Dermis blood vessel endothelial cell (primary cell): ENCODE measurements around the gene OTOP2. TPM values are rescaled to one million over a fixed set of nuclear protein-coding genes. Genes with fewer than 3 reads are reported as not detected.
"Not testable (repeated sequence)": the region's sequence is repeated elsewhere in the genome, so short reads cannot be mapped to it uniquely, and the experiment has no call there.

Experiments used
- DNase-seq: peaks from one replicate; pipeline ENCODE4 v3.0.0; 2010
- total RNA-seq: library from RNA; depleted of rRNA; stranded (reverse); fragments of >200 nt; gene quantifications from 2 replicates; pipeline ENCODE4 v1.2.3, GENCODE V29; 2014

Gene OTOP2
- total RNA-seq, 1 donor from 2014 or later: not detected

DNA sequence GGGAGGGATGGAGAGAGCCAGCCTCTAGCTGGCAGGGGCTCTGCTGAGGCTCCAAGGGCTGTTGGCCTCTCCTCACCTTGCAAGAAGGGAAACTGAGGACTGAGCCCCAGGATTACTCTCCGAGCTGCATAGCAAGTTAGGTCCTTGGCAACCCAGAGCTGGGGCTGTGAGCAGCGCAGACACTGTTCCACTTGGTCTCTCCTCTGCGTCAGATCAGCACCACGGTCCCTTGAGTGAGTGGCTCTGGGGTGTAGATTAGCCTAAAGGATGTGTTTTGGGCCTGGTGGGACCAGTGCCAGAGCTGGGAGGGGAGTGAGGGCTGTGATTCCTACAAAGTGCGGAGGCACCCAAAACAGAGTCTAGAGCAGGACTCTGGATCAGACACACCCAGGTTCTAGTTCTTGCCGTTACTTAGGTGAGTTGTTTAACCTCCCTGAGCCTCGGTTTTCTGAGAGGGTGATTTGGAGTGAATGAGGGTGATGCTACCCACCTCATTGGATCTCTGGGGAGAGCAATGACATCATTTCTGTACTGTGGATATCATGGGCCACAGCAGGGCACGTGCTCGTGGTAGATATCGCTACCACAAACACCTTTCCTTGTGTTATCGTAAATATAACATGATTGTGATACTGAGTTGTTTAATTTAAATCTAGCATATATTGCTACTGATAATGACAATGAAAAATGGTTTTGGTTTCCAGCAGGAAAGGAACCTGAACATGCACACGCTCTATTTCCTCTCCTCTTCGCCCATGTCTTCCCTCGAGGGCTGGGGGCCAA is 22.5 kb upstream of the OTOP2 start:
- DNase-seq: no peak

DNA sequence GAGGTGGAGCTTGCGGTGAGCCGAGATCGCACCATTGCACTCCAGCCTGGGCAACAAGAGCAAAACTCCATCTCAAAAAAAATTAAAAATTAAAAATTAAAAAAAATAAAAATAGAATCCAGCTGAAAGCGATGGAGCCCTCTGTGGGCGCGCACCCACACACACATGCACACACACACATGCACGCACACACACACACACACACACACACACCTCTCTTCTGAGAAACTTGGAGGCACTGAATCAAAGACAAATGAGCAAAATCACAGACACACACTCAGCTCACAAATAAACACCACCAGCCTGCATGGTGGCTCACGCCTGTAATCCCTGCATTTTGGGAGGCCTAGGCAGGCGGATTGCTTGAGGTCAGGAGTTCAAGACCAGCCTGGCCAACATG is 21.0 kb upstream of the OTOP2 start:
- no peak for DNase-seq

GRCh38 chr17:74903671-74904070 is 20.4 kb upstream of the OTOP2 start:
- DNase-seq: no peak

DNA sequence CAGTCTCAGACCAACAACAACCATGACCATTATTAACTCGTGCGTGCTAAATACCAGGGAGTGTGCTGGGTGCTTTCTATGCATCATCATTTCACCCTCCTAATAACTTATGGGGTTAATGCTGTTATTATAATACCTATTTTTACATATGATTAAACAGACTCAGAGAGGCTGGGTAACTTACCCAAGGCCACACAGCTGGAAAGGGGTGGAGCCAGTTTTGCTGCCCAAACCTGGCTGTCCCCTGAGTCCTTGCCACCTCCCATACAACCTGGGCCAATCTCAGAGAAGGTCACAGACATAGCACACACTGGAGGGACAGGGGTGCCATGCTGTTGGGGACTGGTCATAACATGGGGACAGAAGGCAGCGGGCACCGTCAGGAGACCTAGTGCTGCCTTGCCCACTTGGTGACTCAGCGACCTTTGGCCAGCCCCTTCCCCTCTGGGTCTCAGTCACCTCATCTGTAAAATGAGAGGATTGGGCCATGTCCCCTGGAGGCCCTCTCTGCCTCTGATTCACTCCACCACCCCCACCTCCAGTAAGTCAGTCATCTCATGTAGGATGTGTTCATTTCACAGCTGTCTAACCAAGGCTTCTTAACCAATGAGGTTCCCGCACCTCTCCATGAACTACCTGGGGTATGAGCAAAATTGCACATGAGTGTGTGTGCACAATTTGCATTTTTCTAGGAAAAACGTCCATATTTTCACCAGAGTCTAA is 19.2 kb upstream of the OTOP2 start:
- DNase-seq: no peak

DNA sequence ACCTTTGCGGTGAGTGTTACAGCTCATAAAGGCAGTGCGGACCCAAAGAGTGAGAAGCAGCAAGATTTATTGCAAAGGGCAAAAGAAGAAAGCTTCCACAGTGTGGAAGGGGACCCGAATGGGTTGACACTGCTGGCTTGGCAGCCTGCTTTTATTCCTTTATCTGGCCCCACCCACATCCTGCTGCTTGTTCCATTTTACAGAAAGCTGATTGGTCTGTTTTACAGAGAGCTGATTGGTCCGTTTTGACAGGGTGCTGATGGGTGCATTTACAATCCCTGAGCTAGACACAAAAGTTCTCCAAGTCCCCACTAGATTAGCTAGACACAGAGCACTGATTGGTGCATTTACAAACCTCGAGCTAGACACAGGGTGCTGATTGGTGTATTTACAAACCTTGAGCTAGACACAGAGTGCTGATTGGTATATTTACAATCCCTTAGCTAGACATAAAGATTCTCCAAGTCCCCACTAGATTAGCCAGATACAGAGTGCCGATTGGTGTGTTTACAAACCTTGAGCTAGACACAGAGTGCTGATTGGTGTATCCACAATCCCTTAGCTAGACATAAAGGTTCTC is 17.8 kb upstream of the OTOP2 start:
- DNase-seq: not testable (repeated sequence)

DNA sequence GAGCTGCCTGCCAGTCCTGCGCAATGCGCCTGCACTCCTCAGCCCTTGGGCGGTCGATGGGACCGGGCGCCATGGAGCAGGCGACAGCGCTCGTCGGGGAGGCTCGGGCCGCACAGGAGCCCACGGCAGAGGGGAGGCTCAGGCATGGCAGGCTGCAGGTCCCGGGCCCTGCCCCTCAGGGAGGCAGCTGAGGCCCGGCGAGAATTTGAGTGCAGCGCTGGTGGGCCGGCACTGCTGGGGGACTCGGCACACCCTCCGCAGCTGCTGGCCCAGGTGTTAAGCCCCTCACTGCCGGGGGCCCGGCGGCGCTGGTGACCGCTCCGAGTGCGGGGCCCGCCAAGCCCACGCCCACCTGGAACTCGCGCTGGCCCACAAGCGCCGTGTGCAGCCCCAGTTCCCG is 17.1 kb upstream of the OTOP2 start:
- DNase-seq: no peak

GRCh38 chr17:74909097-74909496 is 15.0 kb upstream of the OTOP2 start:
- not testable (repeated sequence) for DNase-seq

DNA sequence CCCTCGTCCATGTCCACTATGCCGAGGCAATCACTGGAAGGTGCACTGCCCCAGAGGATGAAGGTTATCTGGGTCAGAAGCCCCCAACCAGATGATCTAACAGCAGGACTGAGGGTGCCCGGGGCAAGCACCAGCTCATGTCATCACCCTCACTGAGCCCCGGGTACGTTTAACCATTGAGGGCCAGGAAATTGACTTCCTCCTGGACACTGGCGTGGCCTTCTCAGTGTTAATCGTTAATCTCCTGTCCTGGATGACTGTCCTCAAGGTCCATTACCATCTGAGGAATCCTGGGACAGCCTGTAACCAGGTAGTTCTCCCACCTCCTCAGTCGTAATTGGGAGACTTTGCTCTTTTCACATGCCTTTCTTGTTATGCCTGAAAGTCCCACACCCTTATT is 12.7 kb upstream of the OTOP2 start:
- not testable (repeated sequence) for DNase-seq

- no peak for DNase-seq
These were observed 7.8 kb upstream of the OTOP2 start for GRCh38 chr17:74916136-74916850.

DNA sequence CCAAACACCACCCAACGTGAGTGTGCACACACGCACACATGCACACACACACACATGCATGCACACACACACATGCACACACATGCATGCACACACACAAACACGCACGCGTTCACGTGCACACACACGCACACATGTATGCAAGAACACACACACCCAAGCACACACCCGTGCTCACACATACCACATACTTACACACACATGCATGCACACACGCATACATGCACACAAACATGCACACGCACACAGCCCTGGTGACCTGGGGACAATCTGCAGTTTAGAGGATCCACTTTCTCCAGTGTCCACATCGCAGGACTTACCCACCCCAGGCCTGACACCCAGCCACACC is 7.2 kb upstream of the OTOP2 start:
- DNase-seq: no peak

GRCh38 chr17:74917430-74917829 is 6.6 kb upstream of the OTOP2 start:
- DNase-seq: no peak

DNA sequence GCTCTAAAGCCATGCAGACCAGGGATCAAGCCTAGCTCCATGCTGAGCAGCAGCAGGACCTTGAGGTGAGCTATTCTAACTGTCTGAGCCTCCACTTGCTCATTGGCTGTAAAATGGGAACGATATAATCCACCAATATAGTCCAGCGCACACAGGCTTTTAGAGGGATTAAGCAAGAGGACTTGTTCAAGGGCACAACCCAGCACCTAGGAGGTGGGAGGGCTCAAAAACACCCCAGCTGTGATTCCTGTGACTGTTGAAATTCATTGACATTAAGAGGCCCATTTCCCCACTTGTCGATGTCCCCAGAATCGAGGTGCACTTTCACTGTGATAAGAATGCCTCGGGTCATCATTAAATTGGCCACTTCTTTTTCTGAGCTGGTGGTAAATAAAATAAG is 5.2 kb upstream of the OTOP2 start:
- DNase-seq: no peak

DNA sequence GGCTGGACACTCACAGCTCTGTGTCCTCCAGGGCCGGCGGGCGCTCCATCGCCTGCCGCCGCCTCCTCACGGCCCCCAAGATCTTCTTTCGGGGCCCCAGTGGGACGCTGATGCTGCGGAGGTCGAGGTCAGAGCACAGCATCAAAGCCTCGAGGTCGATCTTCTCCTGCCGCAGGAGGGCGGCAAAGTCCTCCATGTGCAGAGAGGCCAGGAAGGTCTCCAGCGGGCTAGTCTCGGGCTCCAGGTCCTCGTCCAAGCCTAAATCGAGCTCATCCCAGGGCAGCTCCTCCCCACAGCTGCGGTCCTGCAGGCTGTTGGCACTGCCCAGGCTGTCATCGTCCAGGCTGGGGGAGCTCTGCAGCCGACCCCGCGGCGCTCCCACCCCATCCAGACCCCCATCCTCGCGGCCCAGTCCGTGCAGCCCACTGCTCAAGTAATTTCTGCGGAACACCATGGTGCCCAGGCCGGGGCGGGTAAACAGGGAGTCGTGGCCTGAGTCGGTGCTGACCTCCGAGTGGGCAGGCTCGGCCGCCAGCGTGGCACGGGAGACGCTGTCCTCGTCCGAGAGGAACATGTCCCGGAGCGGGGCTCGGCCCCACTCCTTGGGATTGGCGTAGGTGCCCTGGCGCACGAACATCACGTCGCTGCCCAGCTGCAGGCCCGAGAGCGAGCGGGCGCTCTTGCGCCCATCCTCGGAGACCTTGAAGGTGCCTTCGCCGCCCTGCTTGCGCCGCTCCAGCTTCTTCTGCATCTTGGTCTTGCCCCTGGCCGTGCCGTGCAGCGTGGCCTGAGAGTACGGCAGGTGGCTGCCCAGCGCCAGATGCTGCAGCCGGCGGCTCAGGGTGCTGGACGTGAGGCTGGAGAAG is 4.4 kb upstream of the OTOP2 start:
- DNase-seq: peak; percentile 47

DNA sequence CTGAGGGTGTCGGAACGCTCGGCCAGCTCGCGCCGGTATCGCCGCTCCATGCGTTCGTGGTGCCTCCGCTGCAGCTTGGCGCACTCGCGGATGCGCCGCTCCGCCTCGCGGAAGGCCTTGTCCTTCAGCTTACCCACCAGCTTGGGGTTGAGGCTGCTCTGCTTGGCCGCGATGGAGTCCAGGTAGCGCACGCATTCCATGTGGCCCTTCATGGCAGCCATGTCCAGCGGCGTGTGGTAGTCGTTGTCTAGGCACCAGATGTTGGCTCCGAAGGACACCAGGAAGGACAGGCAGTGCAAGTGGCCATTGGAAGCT is 3.8 kb upstream of the OTOP2 start:
- DNase-seq: no peak

- DNase-seq: no peak
These were observed 3.4 kb upstream of the OTOP2 start for GRCh38 chr17:74920642-74921025.

GRCh38 chr17:74921026-74921681 is 2.9 kb upstream of the OTOP2 start:
- no peak for DNase-seq

GRCh38 chr17:74921769-74922168 is 2.3 kb upstream of the OTOP2 start:
- no peak for DNase-seq

DNA sequence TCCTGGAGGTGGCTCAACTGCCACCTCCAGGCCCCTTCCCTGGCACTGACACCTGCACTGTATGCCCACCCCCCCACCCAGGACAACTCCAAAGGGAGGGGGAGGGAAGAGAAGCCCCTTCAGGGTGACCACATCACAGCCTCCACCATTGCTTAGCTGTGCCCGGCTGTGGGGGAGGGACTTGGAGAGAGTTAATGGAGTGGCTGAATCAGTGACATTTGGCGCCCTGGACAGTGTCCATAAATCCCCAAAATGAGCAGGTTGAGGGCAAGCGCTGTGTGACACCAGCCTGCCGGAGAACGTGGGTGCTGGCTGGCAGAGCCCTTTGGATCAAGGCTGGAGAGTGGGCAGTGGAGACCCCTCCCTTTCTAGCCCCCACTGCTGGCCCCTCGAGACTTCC is 1.9 kb upstream of the OTOP2 start:
- no peak for DNase-seq

DNA sequence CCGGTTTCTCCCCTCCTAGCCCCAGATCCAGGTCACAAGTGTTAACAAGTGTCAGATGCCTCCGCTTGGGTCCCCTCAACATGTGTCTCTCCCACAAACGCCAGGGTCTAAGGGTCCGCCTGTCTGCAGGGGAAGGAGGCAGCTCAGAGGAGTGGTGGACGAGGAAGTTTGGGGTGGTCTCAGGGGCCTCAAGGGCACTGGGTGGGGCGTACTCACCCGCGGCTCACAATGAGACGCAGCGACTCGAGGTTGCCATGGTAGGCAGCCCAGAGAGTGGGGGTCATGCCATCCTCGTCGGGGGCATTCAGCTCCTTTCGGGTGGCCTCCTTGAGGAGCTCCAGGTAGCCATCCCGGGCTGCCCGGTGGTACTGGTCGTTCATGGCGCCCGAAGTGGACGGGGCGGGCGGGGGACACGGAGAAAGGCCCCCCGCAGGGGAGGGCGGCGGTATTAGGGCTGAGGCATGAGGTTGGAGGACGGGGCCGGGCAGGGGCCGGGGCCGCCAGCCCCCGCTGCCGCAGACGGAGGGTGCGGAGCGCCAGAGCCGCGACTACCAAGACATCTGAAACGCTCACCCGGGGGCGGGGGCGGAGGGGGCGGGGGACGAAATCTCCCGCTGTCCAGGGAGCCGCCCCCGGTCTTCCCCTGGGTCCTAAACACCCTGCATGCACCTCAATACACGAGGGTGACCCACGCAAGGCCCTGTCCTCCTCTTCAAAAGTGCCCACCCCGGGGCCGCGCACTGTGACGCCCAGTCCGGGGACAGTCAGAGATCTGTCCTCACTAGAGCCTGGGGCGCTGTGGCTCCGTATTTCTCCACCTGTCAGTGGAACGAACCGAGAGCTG is 1.2 kb upstream of the OTOP2 start, which contains the start of gene USH1G:
Gene USH1G, minus strand, starts transcription at position 562 of the 844 bp plus-strand sequence. Its CDS starts 182 bp downstream, at position 380.
- DNase-seq: no peak

GRCh38 chr17:74923538-74924249 is 379 bp upstream of the OTOP2 start:
- peak; percentile 69 for DNase-seq
